Endothelial cell of umbilical vein (primary cell): ENCODE measurements around the gene PTPRU. TPM values are rescaled to one million over a fixed set of nuclear protein-coding genes. Genes with fewer than 3 reads are reported as not detected.

Experiments
- BruUV-seq: library from RNA; stranded (reverse); fragments of 400-500 nt; replicated peaks from 2 replicates; lab custom pipeline; 2021; lab: Mats Ljungman, UMichigan
- CTCF ChIA-PET: fragments of 300-600, 350-600 bp; sonication (Branson Sonifier 250); formaldehyde crosslinking; loops from one replicate; lab custom pipeline; 2021; ENCODE audit warnings: antibody characterized with exemption, inconsistent platforms; lab: Charles Lee
- POLR2A ChIA-PET: fragments of 300-600, 350-600 bp; sonication (Branson Sonifier 250); formaldehyde crosslinking; loops from one replicate; lab custom pipeline; 2021; ENCODE audit warnings: antibody characterized with exemption, inconsistent platforms; lab: Charles Lee
- DNase-seq: peaks from one replicate; pipeline ENCODE4 v3.0.0-alpha.2; 2011; ENCODE audit warnings: low read depth, low spot score
- FAIRE-seq: peaks from 2 replicates; lab custom pipeline; 2011; peaks lifted over from hg19 to GRCh38; lab: Jason Lieb, UNC
- H2AFZ ChIP-seq: 2 replicates; pipeline ENCODE4 v1.6.0; 2012; ENCODE audit warnings: low read depth, low read length, control low read depth, inconsistent platforms
- H3K27ac ChIP-seq: 2 replicates; pipeline ENCODE4 v1.5.1; 2011; ENCODE audit warnings: low read depth, mild to moderate bottlenecking, control low read depth, low read length, moderate library complexity; ENCODE audit not compliant: insufficient read depth
- H3K27me3 ChIP-seq, 2 experiments: 2 replicates each; pipeline versions ENCODE4 v1.6.0 to v1.6.1; 2011; ENCODE audit warnings: low read length in 2 of 2, mixed read lengths in 1 of 2; ENCODE audit not compliant: control insufficient read depth in 2 of 2, insufficient read depth in 2 of 2
- H3K36me3 ChIP-seq, 2 experiments: 2 replicates in 1 of 2; 3 replicates in 1 of 2; pipeline ENCODE4 v1.5.1; 2011; ENCODE audit warnings: low read length in 2 of 2, mild to moderate bottlenecking in 1 of 2, moderate library complexity in 1 of 2; ENCODE audit not compliant: control insufficient read depth in 2 of 2, insufficient read depth in 2 of 2; ENCODE audit errors: extremely low read depth in 1 of 2
- H3K4me1 ChIP-seq: 3 replicates; pipeline ENCODE4 v1.5.1; 2011; ENCODE audit warnings: mild to moderate bottlenecking, low read length; ENCODE audit not compliant: control insufficient read depth, insufficient read depth; ENCODE audit errors: extremely low read depth
- H3K4me2 ChIP-seq: 2 replicates; pipeline ENCODE4 v1.6.1; 2011; ENCODE audit warnings: low read length, control low read depth, mixed read lengths; ENCODE audit not compliant: insufficient read depth
- H3K4me3 ChIP-seq, 3 experiments: fragments of 200-600 bp in 1 of 3; sonication (generic), shearing (Covaris generic) in 1 of 3; replicated peaks in 1 of 3; 2 replicates each; pipeline ENCODE4 v1.5.1; 2011 to 2016; ENCODE audit warnings: control low read depth in 3 of 3, low read length in 3 of 3, mild to moderate bottlenecking in 2 of 3, inconsistent platforms in 1 of 3, low read depth in 1 of 3, moderate library complexity in 1 of 3; ENCODE audit not compliant: insufficient read depth in 1 of 3
- H3K79me2 ChIP-seq: 2 replicates; pipeline ENCODE4 v1.6.0; 2012; ENCODE audit warnings: low read length, inconsistent platforms; ENCODE audit not compliant: control insufficient read depth, insufficient read depth
- H3K9ac ChIP-seq: replicated peaks from 2 replicates; pipeline ENCODE3; 2011; ENCODE audit warnings: low read length, control low read depth; ENCODE audit not compliant: insufficient read depth; ENCODE audit errors: extremely low read depth
- H3K9me1 ChIP-seq: replicated peaks from 3 replicates; pipeline ENCODE4 v1.6.0; 2011; ENCODE audit warnings: mild to moderate bottlenecking, low read length; ENCODE audit not compliant: control insufficient read depth, insufficient read depth; ENCODE audit errors: extremely low read depth
- H3K9me3 ChIP-seq: replicated peaks from 2 replicates; pipeline ENCODE4 v1.5.1; 2012; ENCODE audit warnings: low read length, inconsistent platforms; ENCODE audit not compliant: control insufficient read depth, insufficient read depth
- H4K20me1 ChIP-seq: replicated peaks from 2 replicates; pipeline ENCODE3; 2011; ENCODE audit warnings: mild to moderate bottlenecking, low read length; ENCODE audit not compliant: control insufficient read depth, insufficient read depth; ENCODE audit errors: extremely low read depth
- FOS ChIP-seq: IDR thresholded peaks from 2 replicates; pipeline ENCODE4 v1.6.1; 2011; ENCODE audit warnings: mild to moderate bottlenecking, low read length, moderate library complexity, borderline replicate concordance; ENCODE audit not compliant: insufficient read depth
- GATA2 ChIP-seq: IDR thresholded peaks from 2 replicates; pipeline ENCODE4 v1.7.0; 2011; ENCODE audit warnings: low read depth, mild to moderate bottlenecking, moderate library complexity, mixed read lengths, low read length; ENCODE audit not compliant: insufficient read length, insufficient read depth
- JUN ChIP-seq: IDR thresholded peaks from 2 replicates; pipeline ENCODE4 v1.6.1; 2011; ENCODE audit warnings: borderline replicate concordance, low read depth; ENCODE audit not compliant: insufficient read length, insufficient read depth
- MYC ChIP-seq: IDR thresholded peaks from one replicate; pipeline ENCODE4 v1.6.1; 2011; ENCODE audit warnings: mild to moderate bottlenecking, low read depth, low read length
- POLR2A ChIP-seq: IDR thresholded peaks from 2 replicates; pipeline ENCODE4 v1.6.1; 2012; ENCODE audit warnings: low read depth, mild to moderate bottlenecking, control low read depth, low read length
- POLR2AphosphoS5 ChIP-seq: IDR thresholded peaks from 2 replicates; pipeline ENCODE4 v1.6.1; 2012; ENCODE audit warnings: low read depth, mild to moderate bottlenecking, control low read depth, low read length, moderate library complexity; ENCODE audit not compliant: insufficient read depth
- dilution Hi-C: fragments of 300-500 bp; cut with MboI; formaldehyde crosslinking; loops from one replicate; pipeline ENCODE4 v1.15.0; 2019; ENCODE audit warnings: low sequenced_read_pairs; ENCODE audit not compliant: extremely low pct_ligation_motif_present
- intact Hi-C: fragments of 100-400 bp; cut with micrococcal nuclease; formaldehyde crosslinking; loops from one replicate; pipeline ENCODE4 v1.10.0; 2022
- polyA plus RNA-seq, 4 experiments: library from polyadenylated mRNA; depleted of rRNA in 3 of 4; stranded (reverse) in 3 of 4; unstranded in 1 of 4; fragments of >200 nt; gene quantifications; 2 replicates each; pipeline versions ENCODE4 v1.2.1 to v1.2.3, GENCODE V29; 2011 to 2012; ENCODE audit warnings: missing spikeins in 1 of 4
- total RNA-seq: library from RNA; stranded (reverse); gene quantifications from 2 replicates; pipeline ENCODE4 v1.2.3, GENCODE V29; 2021
- TF ChIP-seq, protein P1 (sequence below): IDR thresholded peaks from 2 replicates; pipeline ENCODE4 v1.6.1; 2011; ENCODE audit not compliant: insufficient read depth, insufficient read length

The PTPRU gene
- total and polyA plus RNA-seq, 2 donors (not counting 3 experiments of a cell fraction or from before 2014, with no cell fraction given), result 0.58 to 2.6 TPM

DNA sequence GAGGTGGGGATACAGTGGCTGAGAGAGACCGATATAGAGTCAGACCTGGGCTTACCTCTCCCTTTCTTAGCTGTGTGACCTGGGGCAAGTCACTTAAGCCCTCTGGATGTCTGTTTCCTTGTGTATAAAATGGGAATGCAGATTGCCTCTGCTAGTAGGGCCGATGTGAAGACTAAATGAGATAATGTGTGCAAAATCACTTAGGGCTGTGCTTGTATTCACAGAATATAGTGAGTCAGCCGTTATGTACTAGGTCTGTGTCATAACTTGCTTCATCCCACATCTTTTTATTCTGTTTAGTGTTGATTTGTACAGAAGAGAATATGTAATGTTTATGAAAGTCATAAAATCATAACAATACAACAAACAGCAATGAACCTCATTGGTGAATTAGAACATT, 56.0 kb downstream of the PTPRU start:
- ChIA-PET CTCF (no interaction called here), POLR2A (no interaction called here)
- no peak for DNase-seq
- no peaks in the 10 kb centered on the region for H3K9me3 ChIP-seq
- no peak overlapping the region for H2AFZ ChIP-seq
- no peaks in the 10 kb centered on the region for H3K36me3 ChIP-seq
- no peaks in the 10 kb centered on the region for H3K79me2 ChIP-seq
- no peak overlapping the region for H3K4me2 ChIP-seq
- no peaks in the 10 kb centered on the region for H3K9me1 ChIP-seq
- dilution Hi-C loops, result no loop called here
- no peak for FAIRE-seq
- no peak overlapping the region for H3K27ac ChIP-seq
- intact Hi-C loops, result no loop called here
- no TSS peak for BruUV-seq
- H4K20me1 ChIP-seq, result no peaks in the 10 kb centered on the region
- TF ChIP-seq FOS, result no peak
- TF ChIP-seq JUN, result no peak
- TF ChIP-seq, protein P1, sequence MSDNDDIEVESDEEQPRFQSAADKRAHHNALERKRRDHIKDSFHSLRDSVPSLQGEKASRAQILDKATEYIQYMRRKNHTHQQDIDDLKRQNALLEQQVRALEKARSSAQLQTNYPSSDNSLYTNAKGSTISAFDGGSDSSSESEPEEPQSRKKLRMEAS, result no peak
- H3K4me1 ChIP-seq, result no peaks in the 10 kb centered on the region
- no peak overlapping the region for H3K9ac ChIP-seq
- H3K27me3 ChIP-seq, result no peaks in the 10 kb centered on the region
- no peak overlapping the region for H3K4me3 ChIP-seq

DNA sequence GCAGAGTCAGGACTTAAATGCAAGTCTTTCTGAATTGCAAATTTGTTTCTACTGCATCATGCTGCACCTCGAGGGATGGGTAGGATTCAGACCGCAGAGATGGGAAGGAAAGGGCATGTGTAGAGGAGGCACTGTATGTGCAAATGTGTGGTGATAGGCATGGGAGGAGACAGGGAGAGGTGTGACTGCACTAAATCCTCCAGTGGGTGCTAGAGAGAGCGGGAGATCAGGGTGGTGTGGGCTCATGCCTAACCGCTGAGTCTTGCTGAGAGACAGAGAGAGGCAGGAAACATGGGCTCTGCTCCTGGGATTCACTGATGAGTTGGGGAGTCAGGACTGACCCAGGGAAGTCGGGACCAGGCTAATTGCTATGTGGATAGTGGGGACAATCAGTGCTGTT, 61.1 kb downstream of the PTPRU start:
- Histone ChIP-seq H3K79me2 (no peaks in the 10 kb centered on the region), H3K4me2 (no peak overlapping the region), H3K9me3 (no peaks in the 10 kb centered on the region), H3K9ac (no peak overlapping the region), H3K36me3 (no peaks in the 10 kb centered on the region), H3K4me3 (no peak overlapping the region), H3K27me3 (no peaks in the 10 kb centered on the region), H2AFZ (no peak overlapping the region), H3K9me1 (no peaks in the 10 kb centered on the region), H4K20me1 (no peaks in the 10 kb centered on the region), H3K4me1 (no peaks in the 10 kb centered on the region), H3K27ac (no peak overlapping the region)
- ChIA-PET CTCF (no interaction called here), POLR2A (no interaction called here)
- intact Hi-C loops, result loop anchor here (5.0 kb wide), 1 partner anchor 235 kb away; no protein-coding TSS in a partner anchor
- dilution Hi-C loops, result no loop called here
- TF ChIP-seq JUN (no peak), POLR2AphosphoS5 (no peak), MYC (no peak), POLR2A (no peak), GATA2 (no peak)
- TF ChIP-seq, protein P1, result no peak
- BruUV-seq, result no TSS peak
- FAIRE-seq, result no peak
- DNase-seq, result no peak
